GM15510 (cell line): ENCODE data around the gene TOMM7.
A peak's percentile ranks its signal among the peaks of the same experiment; 100 is the strongest.

Experiments used
- POLR2A ChIP-seq: IDR thresholded peaks from 3 replicates; pipeline ENCODE4 v1.6.1; 2011; ENCODE audit warnings: borderline replicate concordance; ENCODE audit not compliant: insufficient read length; ENCODE audit errors: extremely low read depth

The TOMM7 gene

GRCh38 chr7:22822486-22823141, at the start of gene TOMM7:
TSS of gene TOMM7 (minus strand) at chr7:22822849. CDS start at chr7:22822779, 70 bp downstream.
- peak; percentile 68 for TF ChIP-seq POLR2A

GRCh38 chr7:22872096-22872807, 49.6 kb upstream of the TOMM7 start:
- no peak for TF ChIP-seq POLR2A

DNA sequence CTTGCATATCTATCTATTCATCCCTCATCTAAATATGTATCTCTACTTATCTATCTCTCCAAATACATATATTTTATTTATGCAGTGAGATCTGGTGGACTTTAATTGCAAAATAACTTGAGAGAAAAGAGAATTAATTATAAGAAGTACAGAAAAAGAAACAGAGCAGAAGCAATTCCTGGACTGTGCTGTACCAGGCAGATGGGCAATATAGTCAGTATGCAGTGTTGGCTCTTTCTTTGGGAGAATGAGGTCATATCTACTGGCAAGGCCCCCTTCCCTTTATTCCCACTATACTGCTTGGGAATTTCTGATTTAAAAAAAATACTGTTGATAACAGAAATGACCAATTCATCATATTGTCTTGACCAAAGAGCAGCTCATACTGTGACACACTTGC, 49.0 kb upstream of the TOMM7 start:
- TF ChIP-seq POLR2A = no peak

DNA sequence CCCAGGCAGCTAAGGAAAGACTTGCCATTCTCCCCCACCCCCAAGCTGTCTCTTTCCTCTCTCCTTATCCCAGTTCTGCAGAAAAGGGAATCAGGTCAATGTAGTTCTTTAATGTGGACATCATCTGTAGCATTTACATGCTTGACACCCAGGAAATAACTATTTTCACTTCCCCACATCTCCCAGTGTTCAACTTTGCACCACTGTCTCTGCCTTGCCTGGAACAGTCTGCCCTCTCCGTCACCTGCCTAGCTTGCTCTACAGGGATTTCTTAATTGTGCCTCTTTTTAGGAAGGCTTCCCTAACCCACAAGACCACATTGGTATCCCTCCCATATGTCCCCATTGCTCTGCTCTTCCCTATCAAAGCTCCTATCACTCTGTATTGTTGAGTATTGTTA, 45.9 kb upstream of the TOMM7 start:
- TF ChIP-seq POLR2A = no peak

DNA sequence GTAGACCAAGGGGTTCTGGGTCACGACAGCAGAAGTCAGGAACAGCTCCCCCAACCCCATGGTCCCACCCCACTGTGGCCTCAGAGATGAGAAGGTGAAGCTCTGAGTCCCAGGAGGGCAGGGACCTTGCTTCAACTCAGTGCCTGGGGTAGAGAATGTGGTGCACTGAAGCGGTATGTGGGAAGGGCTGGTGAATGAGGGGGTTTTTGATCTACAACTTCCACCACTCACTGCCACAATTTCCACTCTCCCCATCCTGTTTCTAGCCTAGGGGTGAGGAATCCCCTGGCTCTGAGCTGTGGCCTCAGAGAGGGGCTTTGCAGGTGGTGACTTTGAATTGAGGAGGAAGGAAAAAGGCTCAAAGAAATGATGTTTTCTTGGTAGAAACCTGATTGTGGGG, 44.9 kb upstream of the TOMM7 start:
- TF ChIP-seq POLR2A = no peak

- no peak for TF ChIP-seq POLR2A
These were observed 44.4 kb upstream of the TOMM7 start for GRCh38 chr7:22867003-22867402.

DNA sequence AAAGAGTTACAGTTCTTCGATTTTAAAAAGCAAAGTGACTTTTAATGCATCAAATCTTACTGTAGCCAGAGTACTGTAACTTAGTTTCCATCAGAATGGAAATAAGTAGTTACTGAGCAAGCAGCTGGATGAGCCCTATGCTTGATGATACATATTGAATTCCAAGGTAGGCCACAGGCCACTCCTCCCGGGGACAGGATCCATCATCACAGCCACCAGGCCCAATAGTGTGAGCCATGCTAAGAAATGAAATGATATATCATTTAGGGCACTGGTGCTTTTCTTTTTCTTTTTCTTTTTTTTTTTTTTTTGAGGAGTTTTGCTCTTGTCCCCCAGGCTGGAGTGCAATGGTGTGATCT, 42.9 kb upstream of the TOMM7 start:
- no peak for TF ChIP-seq POLR2A

- no peak for TF ChIP-seq POLR2A
These were observed 42.4 kb upstream of the TOMM7 start for GRCh38 chr7:22864855-22865601.

DNA sequence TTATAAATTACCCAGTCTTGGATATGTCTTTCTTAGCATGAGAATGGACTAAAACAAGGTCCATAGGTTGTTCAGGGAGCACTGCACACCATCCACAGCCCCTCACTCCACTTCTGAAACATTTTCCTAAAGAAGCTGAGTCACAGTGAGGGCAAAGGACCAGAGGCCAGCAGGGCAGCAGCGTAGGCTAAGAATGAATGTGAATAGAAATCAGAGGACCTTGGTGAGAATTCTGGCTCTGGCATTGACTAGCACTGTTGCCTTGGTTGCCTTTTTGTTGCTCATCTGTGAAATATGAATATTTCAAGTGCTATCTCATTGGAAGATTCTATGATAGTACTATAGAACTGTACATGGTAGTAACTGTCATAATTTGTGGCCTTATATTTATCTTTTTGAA, 41.7 kb upstream of the TOMM7 start:
- TF ChIP-seq POLR2A = no peak

DNA sequence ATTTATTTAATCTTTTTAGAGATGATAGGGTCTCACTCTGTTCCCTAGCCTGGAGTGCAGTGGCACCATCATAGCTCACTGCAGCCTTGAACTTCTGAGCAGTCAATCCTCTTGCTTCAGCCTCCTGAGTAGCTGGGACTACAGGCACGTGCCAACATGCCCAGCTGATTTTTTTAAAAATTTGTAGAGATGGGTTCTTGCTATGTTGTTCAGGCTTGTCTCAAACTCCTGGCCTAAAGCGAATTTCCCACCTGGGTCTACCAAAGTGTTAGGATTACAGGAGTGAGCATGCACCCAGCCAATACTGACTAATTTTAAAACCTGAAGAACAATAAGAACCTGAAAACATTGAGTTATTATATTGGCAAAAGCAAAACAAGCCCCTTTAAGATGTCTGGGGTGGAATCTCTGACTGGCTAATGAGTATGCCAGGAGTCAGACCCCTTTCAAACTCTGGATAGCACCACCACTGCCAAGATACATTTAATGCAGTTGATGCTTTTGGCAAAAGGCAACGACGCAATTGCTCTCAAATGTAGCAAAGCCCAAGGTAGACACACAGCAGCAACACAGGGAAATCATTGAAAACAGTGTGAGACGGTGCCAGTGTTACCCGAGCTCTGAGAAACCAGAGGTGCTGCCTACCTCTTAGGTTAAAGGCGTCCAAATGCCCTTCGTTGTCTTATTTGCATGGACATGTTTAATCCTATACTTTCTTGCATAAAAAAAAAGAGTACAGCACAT, 40.7 kb upstream of the TOMM7 start:
- TF ChIP-seq POLR2A = no peak

- no peak for TF ChIP-seq POLR2A
These were observed 38.9 kb upstream of the TOMM7 start for GRCh38 chr7:22861576-22861975.

GRCh38 chr7:22860784-22861482, 38.3 kb upstream of the TOMM7 start:
- no peak for TF ChIP-seq POLR2A

GRCh38 chr7:22860337-22860736, 37.7 kb upstream of the TOMM7 start:
- peak; percentile 12 for TF ChIP-seq POLR2A

DNA sequence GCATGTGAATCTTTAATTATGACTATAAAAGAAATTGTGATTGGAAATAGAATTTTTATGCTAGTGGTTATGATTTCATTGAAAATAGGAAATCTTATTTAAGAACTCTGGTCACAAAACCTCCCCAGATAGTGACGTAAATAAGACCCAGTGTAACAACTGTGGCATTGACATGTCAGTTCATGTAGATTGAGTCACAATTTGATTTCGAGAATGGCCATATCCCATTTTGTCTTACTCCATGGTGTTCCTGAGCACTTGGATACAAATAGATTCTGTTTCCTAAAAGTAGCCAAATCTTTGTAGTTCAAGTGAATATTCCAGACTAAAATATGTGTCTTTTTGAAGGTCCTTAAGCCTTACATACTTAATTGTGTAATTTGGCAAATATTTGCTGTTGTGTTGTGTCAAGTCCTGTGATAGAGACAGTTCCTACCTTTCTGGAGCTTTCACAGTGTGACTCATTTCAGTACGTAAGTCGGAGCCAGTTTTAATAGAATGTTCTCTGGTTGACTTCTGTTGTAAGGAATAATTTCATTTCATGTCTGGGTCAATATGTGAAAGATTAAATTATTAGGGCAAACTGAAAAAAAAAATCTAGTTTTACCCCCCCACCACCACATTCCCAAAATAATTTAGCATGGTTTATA, 37.1 kb upstream of the TOMM7 start:
- peak; percentile 5 for TF ChIP-seq POLR2A
